ENCODE measurements around the gene FYB1. TPM values are rescaled to one million over a fixed set of nuclear protein-coding genes. Genes with fewer than 3 reads are reported as not detected.

FYB1 gene
- total RNA-seq, 2 donors from 2014 or later = not detected

DNA sequence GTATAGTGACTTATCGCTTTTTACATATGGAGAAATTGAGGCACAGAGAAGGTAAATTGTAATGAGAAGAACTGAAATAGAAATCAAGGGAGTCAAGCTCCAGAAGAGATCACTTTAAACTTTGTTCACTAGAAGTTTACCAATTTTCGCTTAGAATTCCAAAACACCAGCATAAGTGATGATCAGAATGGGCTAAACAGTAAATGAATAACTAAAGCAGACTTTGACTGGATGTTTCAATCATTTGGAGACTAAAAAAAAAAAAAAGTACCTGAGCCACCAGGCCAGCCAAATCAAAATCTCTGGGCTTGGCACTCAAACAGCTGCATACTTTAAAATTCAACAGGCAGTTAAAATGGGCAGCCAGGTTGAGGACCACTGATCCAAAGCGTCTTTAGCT lies 38.2 kb upstream of the FYB1 start:
- Mint-ChIP-seq H3K9me3 (no peaks in the 10 kb centered on the region), H3K4me1 (no peaks in the 10 kb centered on the region), H3K27ac (no peak overlapping the region), H3K27me3 (ENCODE audit: insufficient read depth) (no peaks in the 10 kb centered on the region), H3K36me3 (ENCODE audit: low read depth) (no peaks in the 10 kb centered on the region), H3K4me3 (no peak overlapping the region)
- H3K4me1 ChIP-seq (ENCODE audit: control insufficient read depth, insufficient read depth, low read length) = no peaks in the 10 kb centered on the region
- no peaks in the 10 kb centered on the region for H3K27me3 ChIP-seq (ENCODE audit: control insufficient read depth, insufficient read depth, low read length, poor library complexity, severe bottlenecking)
- H3K27ac ChIP-seq (ENCODE audit: low read depth, low read length) = no peak overlapping the region
- H3K36me3 ChIP-seq (ENCODE audit: control insufficient read depth, insufficient read depth, low read length) = no peaks in the 10 kb centered on the region
- 92 to 100% methylated on average over 1 to 3 of the region's 3 CpGs for WGBS, 2 experiments (ENCODE audit: insufficient coverage in 1 of 2, insufficient read length in 1 of 2)
- no peak overlapping the region for H3K4me3 ChIP-seq (ENCODE audit: low read length)
- no peak for DNase-seq
- H3K9ac ChIP-seq (ENCODE audit: extremely low read depth, low read length, poor library complexity, severe bottlenecking) = no peak overlapping the region
- TF ChIP-seq, protein P1, sequence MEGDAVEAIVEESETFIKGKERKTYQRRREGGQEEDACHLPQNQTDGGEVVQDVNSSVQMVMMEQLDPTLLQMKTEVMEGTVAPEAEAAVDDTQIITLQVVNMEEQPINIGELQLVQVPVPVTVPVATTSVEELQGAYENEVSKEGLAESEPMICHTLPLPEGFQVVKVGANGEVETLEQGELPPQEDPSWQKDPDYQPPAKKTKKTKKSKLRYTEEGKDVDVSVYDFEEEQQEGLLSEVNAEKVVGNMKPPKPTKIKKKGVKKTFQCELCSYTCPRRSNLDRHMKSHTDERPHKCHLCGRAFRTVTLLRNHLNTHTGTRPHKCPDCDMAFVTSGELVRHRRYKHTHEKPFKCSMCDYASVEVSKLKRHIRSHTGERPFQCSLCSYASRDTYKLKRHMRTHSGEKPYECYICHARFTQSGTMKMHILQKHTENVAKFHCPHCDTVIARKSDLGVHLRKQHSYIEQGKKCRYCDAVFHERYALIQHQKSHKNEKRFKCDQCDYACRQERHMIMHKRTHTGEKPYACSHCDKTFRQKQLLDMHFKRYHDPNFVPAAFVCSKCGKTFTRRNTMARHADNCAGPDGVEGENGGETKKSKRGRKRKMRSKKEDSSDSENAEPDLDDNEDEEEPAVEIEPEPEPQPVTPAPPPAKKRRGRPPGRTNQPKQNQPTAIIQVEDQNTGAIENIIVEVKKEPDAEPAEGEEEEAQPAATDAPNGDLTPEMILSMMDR (conservative IDR thresholded peaks at IDR 0.05) = no peak
- H3K9me3 ChIP-seq (ENCODE audit: control insufficient read depth, low read length) = no peaks in the 10 kb centered on the region

DNA sequence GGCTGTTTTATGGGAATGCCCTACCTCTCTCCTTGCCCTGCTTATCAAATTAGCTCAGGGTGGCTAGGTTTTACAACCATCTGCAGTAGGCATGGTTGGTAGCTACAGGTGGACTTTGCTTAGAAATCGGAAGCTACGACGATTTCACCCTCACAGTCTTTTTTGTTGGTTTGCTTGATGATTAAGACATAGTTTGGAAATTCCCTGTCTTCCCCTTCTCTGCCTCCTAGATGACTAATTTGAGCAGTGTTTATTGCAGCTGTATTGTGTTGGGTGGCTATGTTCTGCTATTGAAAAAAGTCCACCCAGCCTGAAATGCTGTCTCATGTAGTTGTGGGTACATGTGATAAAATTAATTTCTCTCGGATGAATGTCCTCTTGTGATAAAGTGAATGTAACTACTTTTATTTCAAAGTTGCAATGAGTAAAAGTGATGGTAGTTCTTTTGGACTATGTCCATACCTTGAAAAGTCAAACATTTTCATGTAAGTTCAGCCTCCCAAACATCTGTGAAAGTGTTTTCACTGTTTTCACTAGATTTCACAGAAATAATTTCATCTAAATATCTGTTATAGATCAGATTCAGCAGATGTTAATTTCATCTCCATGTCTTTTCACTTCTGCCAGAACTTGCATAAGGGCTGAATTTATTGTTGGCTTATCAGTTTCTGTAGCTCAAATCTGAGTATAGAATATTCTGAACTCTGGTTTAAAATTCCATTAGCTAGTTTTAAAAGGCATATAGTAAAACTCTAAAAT lies 37.3 kb upstream of the FYB1 start:
- Histone ChIP-seq H3K4me1 (ENCODE audit: control insufficient read depth, insufficient read depth, low read length) (no peaks in the 10 kb centered on the region), H3K9ac (ENCODE audit: extremely low read depth, low read length, poor library complexity, severe bottlenecking) (no peak overlapping the region), H3K9me3 (ENCODE audit: control insufficient read depth, low read length) (no peaks in the 10 kb centered on the region), H3K27ac (ENCODE audit: low read depth, low read length) (no peak overlapping the region), H3K4me3 (ENCODE audit: low read length) (no peak overlapping the region), H3K36me3 (ENCODE audit: control insufficient read depth, insufficient read depth, low read length) (no peaks in the 10 kb centered on the region), H3K27me3 (ENCODE audit: control insufficient read depth, insufficient read depth, low read length, poor library complexity, severe bottlenecking) (no peaks in the 10 kb centered on the region)
- TF ChIP-seq, protein P1 (conservative IDR thresholded peaks at IDR 0.05) = no peak
- no peaks in the 10 kb centered on the region for H3K36me3 Mint-ChIP-seq (ENCODE audit: low read depth)
- H3K4me3 Mint-ChIP-seq = no peak overlapping the region
- no peak for DNase-seq
- H3K4me1 Mint-ChIP-seq = no peaks in the 10 kb centered on the region
- no peaks in the 10 kb centered on the region for H3K27me3 Mint-ChIP-seq (ENCODE audit: insufficient read depth)
- H3K27ac Mint-ChIP-seq = no peak overlapping the region
- H3K9me3 Mint-ChIP-seq = no peaks in the 10 kb centered on the region
- WGBS, 2 experiments (ENCODE audit: insufficient coverage in 1 of 2, insufficient read length in 1 of 2) = 89 to 99% methylated on average over 3 to 4 of the region's 4 CpGs

DNA sequence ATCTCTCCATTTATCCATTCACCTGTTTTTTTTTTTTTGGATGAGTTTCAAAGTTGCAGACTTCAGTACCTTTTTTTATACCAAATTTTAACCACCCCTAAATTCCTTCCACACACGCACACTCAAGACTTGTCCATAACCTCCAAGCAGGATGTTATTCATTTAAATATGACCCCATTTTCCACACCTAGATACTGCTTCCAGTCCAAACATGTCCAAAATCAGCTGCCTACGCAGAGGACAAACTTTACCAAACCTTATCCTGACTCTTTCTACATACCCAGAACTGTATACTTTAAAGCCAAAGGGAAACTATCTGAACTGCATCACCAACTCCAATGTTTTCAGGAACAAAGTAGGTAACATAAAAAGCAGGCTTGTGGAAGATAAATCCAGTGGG lies 36.0 kb upstream of the FYB1 start:
- no peak overlapping the region for H3K27ac Mint-ChIP-seq
- no peaks in the 10 kb centered on the region for H3K4me1 Mint-ChIP-seq
- H3K4me1 ChIP-seq (ENCODE audit: control insufficient read depth, insufficient read depth, low read length) = no peaks in the 10 kb centered on the region
- no peaks in the 10 kb centered on the region for H3K27me3 Mint-ChIP-seq (ENCODE audit: insufficient read depth)
- H3K9me3 Mint-ChIP-seq = no peaks in the 10 kb centered on the region
- H3K27ac ChIP-seq (ENCODE audit: low read depth, low read length) = no peak overlapping the region
- no peak overlapping the region for H3K9ac ChIP-seq (ENCODE audit: extremely low read depth, low read length, poor library complexity, severe bottlenecking)
- H3K27me3 ChIP-seq (ENCODE audit: control insufficient read depth, insufficient read depth, low read length, poor library complexity, severe bottlenecking) = no peaks in the 10 kb centered on the region
- H3K36me3 Mint-ChIP-seq (ENCODE audit: low read depth) = no peaks in the 10 kb centered on the region
- no peak overlapping the region for H3K4me3 ChIP-seq (ENCODE audit: low read length)
- H3K4me3 Mint-ChIP-seq = no peak overlapping the region
- TF ChIP-seq, protein P1 (conservative IDR thresholded peaks at IDR 0.05) = no peak
- DNase-seq = no peak
- WGBS, 2 experiments (ENCODE audit: insufficient coverage in 1 of 2, insufficient read length in 1 of 2) = 92 to 100% methylated on average over 1 to 2 of the region's 2 CpGs
- no peaks in the 10 kb centered on the region for H3K36me3 ChIP-seq (ENCODE audit: control insufficient read depth, insufficient read depth, low read length)
- no peaks in the 10 kb centered on the region for H3K9me3 ChIP-seq (ENCODE audit: control insufficient read depth, low read length)
